ENCODE measurements around the gene TNS3. TPM values are rescaled to one million over a fixed set of nuclear protein-coding genes. Genes with fewer than 3 reads are reported as not detected.

Gene TNS3
- total and polyA plus RNA-seq, 2 of the 13 experiments (the other 11 are each of a cell fraction or from before 2014, with no cell fraction given), result 52.9 to 55.7 TPM

DNA sequence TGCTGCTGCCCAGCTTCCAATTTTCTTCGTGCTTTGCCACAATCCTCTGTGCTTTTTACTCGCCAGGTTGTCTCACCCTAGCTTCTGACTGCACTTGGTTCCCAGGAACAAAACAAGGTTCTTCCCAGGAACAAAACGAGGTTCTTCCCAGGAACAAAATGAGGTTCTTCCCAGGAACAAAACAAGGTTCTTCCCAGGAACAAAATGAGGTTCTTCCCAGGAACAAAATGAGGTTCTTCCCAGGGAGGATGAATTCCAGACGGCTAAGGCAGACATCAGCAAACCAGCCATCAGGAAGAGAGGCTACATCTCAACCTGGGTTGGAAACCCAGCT lies 41.9 kb downstream of the TNS3 start (continued):
- peak; percentile 76; the same call in 1 of the 2 replicates for TF ChIP-seq ZNF572 (CRISPR knock-in tag; IDR thresholded peaks at IDR 0.05)
- TF ChIP-seq, protein P1, sequence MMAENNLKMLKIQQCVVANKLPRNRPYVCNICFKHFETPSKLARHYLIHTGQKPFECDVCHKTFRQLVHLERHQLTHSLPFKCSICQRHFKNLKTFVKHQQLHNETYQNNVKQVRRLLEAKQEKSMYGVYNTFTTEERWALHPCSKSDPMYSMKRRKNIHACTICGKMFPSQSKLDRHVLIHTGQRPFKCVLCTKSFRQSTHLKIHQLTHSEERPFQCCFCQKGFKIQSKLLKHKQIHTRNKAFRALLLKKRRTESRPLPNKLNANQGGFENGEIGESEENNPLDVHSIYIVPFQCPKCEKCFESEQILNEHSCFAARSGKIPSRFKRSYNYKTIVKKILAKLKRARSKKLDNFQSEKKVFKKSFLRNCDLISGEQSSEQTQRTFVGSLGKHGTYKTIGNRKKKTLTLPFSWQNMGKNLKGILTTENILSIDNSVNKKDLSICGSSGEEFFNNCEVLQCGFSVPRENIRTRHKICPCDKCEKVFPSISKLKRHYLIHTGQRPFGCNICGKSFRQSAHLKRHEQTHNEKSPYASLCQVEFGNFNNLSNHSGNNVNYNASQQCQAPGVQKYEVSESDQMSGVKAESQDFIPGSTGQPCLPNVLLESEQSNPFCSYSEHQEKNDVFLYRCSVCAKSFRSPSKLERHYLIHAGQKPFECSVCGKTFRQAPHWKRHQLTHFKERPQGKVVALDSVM (CRISPR knock-in tag; IDR thresholded peaks at IDR 0.05), result peak; percentile 21; the same call in 1 of the 2 replicates
- TF ChIP-seq ZNF678 (CRISPR knock-in tag; IDR thresholded peaks at IDR 0.05), result no peak
- no peak for TF ChIP-seq ZBTB21 (CRISPR knock-in tag; IDR thresholded peaks at IDR 0.05)
- TF ChIP-seq MED1 (CRISPR knock-in tag; IDR thresholded peaks at IDR 0.05), result no peak
- TF ChIP-seq TRIM24 (CRISPR knock-in tag; IDR thresholded peaks at IDR 0.05), result no peak
- TF ChIP-seq, protein P2, sequence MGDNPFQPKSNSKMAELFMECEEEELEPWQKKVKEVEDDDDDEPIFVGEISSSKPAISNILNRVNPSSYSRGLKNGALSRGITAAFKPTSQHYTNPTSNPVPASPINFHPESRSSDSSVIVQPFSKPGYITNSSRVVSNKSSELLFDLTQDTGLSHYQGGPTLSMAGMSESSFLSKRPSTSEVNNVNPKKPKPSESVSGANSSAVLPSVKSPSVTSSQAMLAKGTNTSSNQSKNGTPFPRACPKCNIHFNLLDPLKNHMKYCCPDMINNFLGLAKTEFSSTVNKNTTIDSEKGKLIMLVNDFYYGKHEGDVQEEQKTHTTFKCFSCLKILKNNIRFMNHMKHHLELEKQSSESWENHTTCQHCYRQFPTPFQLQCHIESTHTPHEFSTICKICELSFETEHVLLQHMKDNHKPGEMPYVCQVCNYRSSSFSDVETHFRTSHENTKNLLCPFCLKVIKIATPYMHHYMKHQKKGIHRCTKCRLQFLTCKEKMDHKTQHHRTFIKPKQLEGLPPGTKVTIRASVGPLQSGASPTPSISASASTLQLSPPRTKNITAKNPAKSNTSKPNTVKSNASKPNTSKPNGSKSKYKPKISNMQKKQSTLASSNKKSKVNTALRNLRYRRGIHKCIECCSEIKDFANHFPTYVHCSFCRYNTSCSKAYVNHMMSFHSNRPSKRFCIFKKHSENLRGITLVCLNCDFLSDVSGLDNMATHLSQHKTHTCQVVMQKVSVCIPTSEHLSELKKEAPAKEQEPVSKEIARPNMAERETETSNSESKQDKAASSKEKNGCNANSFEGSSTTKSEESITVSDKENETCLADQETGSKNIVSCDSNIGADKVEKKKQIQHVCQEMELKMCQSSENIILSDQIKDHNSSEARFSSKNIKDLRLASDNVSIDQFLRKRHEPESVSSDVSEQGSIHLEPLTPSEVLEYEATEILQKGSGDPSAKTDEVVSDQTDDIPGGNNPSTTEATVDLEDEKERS (CRISPR knock-in tag; IDR thresholded peaks at IDR 0.05), result 0 out of 2 replicates have a peak, but pooled peaks have one; percentile 13
- no peak for TF ChIP-seq ZNF557 (CRISPR knock-in tag; IDR thresholded peaks at IDR 0.05)
- TF ChIP-seq NAIF1 (CRISPR knock-in tag; IDR thresholded peaks at IDR 0.05; ENCODE audit: borderline replicate concordance), result peak; percentile 23; the same call in 1 of the 2 replicates
- TF ChIP-seq ZNF781 (CRISPR knock-in tag; IDR thresholded peaks at IDR 0.05; ENCODE audit: borderline replicate concordance, not compliant biosample characterization), result peak; percentile 3
- TF ChIP-seq DNMT3B (CRISPR knock-in tag; conservative IDR thresholded peaks at IDR 0.05), result no peak
- no peak for TF ChIP-seq ZNF672 (CRISPR knock-in tag; IDR thresholded peaks at IDR 0.05)
- peak; percentile 60; the same call in 1 of the 2 replicates for TF ChIP-seq ZNF317 (CRISPR knock-in tag; IDR thresholded peaks at IDR 0.05)
- TF ChIP-seq, protein P3, sequence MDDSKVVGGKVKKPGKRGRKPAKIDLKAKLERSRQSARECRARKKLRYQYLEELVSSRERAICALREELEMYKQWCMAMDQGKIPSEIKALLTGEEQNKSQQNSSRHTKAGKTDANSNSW (CRISPR knock-in tag; IDR thresholded peaks at IDR 0.05; ENCODE audit: borderline replicate concordance), result no peak

All from HepG2 (cell line).